HuH-7 (cell line): Measurements from ENCODE around the gene RPP21.

Experiments
- DNase-seq: peaks from one replicate; pipeline ENCODE4 v3.0.0; 2011; ENCODE audit warnings: low spot score

The RPP21 gene

GRCh38 chr6:30380464-30380863 lies 35.5 kb downstream of the RPP21 start:
- DNase-seq: no peak

GRCh38 chr6:30386166-30386565 lies 41.2 kb downstream of the RPP21 start:
- no peak for DNase-seq

- DNase-seq: no peak
Observed at GRCh38 chr6:30391240-30391639, 46.3 kb downstream of the RPP21 start.

GRCh38 chr6:30394139-30394538 lies 49.2 kb downstream of the RPP21 start:
- DNase-seq: no peak
